K562 (cell line): Measurements from ENCODE around the gene LYPD5. TPM values are rescaled to one million over a fixed set of nuclear protein-coding genes. Genes with fewer than 3 reads are reported as not detected.

Source experiments
- ATAC-seq: fragments of 200-7000 bp; cut with Tn5 transposase; 3 replicates; pipeline ENCODE4 v1.9.1; 2020; ENCODE audit warnings: moderate library complexity
- BruUV-seq: library from RNA; stranded (reverse); fragments of 400-500 nt; replicated peaks from 2 replicates; lab custom pipeline; 2021; lab: Mats Ljungman, UMichigan
- CTCF ChIA-PET: fragments of 300-600 bp; formaldehyde crosslinking; extraction: SDS; loops from one replicate; lab custom pipeline; 2021; ENCODE audit warnings: low intra/inter-chr PET ratio; lab: Yijun Ruan, JAX
- POLR2A ChIA-PET: fragments of 300-600, 350-650 bp; sonication (Branson Sonifier 250); formaldehyde crosslinking; extraction: SDS; loops from one replicate; lab custom pipeline; 2021; ENCODE audit warnings: antibody characterized with exemption, inconsistent platforms; lab: Yijun Ruan, JAX
- DNase-seq, 4 experiments: peaks; one replicate each; pipeline versions ENCODE4 v3.0.0 to v3.0.0-alpha.2; 2011 to 2018; ENCODE audit warnings: low spot score in 3 of 4, mixed read lengths in 3 of 4; ENCODE audit errors: extremely low read depth in 1 of 4
- FAIRE-seq: peaks from 2 replicates; lab custom pipeline; 2011; peaks lifted over from hg19 to GRCh38; lab: Jason Lieb, UNC
- H2AFZ ChIP-seq: 2 replicates; pipeline ENCODE4 v1.6.0; 2011; ENCODE audit warnings: low read depth, low read length, control low read depth, inconsistent platforms
- H3K27ac ChIP-seq: fragments of 200-600 bp; 3 replicates; pipeline ENCODE4 v1.8.0; 2011; ENCODE audit warnings: low read depth, mild to moderate bottlenecking, control low read depth, inconsistent platforms, low read length, moderate library complexity, mixed read lengths; ENCODE audit errors: extremely low read depth
- H3K27me3 ChIP-seq, 2 experiments: fragments of 300-600 bp in 1 of 2; 2 replicates in 1 of 2; 3 replicates in 1 of 2; pipeline versions ENCODE4 v1.6.0 to v1.8.0; 2011; ENCODE audit warnings: inconsistent platforms in 2 of 2, low read length in 2 of 2, mild to moderate bottlenecking in 1 of 2, mixed read lengths in 1 of 2, moderate library complexity in 1 of 2; ENCODE audit not compliant: control insufficient read depth in 2 of 2, insufficient read depth in 2 of 2
- H3K36me3 ChIP-seq: fragments of 300-600 bp; 3 replicates; pipeline ENCODE4 v1.8.0; 2011; ENCODE audit warnings: mild to moderate bottlenecking, low read length, inconsistent platforms; ENCODE audit not compliant: control insufficient read depth, insufficient read depth
- H3K4me1 ChIP-seq, 2 experiments: fragments of 200-600 bp in 1 of 2; replicated peaks in 1 of 2; 2 replicates in 1 of 2; 3 replicates in 1 of 2; pipeline versions ENCODE4 v1.5.1 to v1.8.0; 2011; ENCODE audit warnings: inconsistent platforms in 2 of 2, low read length in 2 of 2, mild to moderate bottlenecking in 1 of 2, mixed read lengths in 1 of 2, moderate library complexity in 1 of 2; ENCODE audit not compliant: control insufficient read depth in 2 of 2, insufficient read depth in 2 of 2
- H3K4me2 ChIP-seq: 2 replicates; pipeline ENCODE4 v1.6.1; 2011; ENCODE audit warnings: low read length, control low read depth, inconsistent platforms, mixed read lengths; ENCODE audit not compliant: insufficient read depth
- H3K4me3 ChIP-seq: fragments of 200-600 bp; sonication (generic), shearing (Covaris generic); 2 replicates; pipeline ENCODE4 v1.5.1; 2016; ENCODE audit warnings: control low read depth, inconsistent platforms
- H3K79me2 ChIP-seq: fragments of 200-600 bp; 3 replicates; pipeline ENCODE4 v1.8.0; 2011; ENCODE audit warnings: low read length, inconsistent platforms; ENCODE audit not compliant: control insufficient read depth, insufficient read depth
- H3K9ac ChIP-seq, 2 experiments: 2 replicates each; pipeline versions ENCODE4 v1.6.0 to v1.6.1; 2011; ENCODE audit warnings: low read depth in 2 of 2, low read length in 2 of 2, control low read depth in 1 of 2, inconsistent platforms in 1 of 2, mild to moderate bottlenecking in 1 of 2, mixed read lengths in 1 of 2; ENCODE audit not compliant: insufficient read depth in 1 of 2
- H3K9me1 ChIP-seq: one replicate; pipeline ENCODE4 v1.6.0; 2011; ENCODE audit warnings: inconsistent platforms, mild to moderate bottlenecking, low read length, moderate library complexity; ENCODE audit not compliant: control insufficient read depth, insufficient read depth
- H3K9me3 ChIP-seq: replicated peaks from 2 replicates; pipeline ENCODE4 v1.5.1; 2011; ENCODE audit warnings: low read depth, low read length, inconsistent platforms; ENCODE audit not compliant: control insufficient read depth, insufficient read depth
- H4K20me1 ChIP-seq: replicated peaks from 2 replicates; pipeline ENCODE4 v1.6.1; 2011; ENCODE audit warnings: low read length, inconsistent platforms, mixed read lengths; ENCODE audit not compliant: control insufficient read depth, insufficient read depth
- ARID1B ChIP-seq: fragments of 450-650 bp; IDR thresholded peaks from 2 replicates; pipeline ENCODE4 v1.6.1; 2016; ENCODE audit warnings: antibody characterized with exemption, mild to moderate bottlenecking, inconsistent platforms
- CTCF ChIP-seq, 3 experiments: IDR thresholded peaks in 2 of 3; conservative IDR thresholded peaks in 1 of 3; 2 replicates each; pipeline ENCODE4 v1.5.1; 2011 to 2012; ENCODE audit warnings: low read length in 3 of 3, mild to moderate bottlenecking in 3 of 3, control low read depth in 2 of 3, improper control_type of control experiment in 1 of 3, inconsistent platforms in 1 of 3, low read depth in 1 of 3, mixed read lengths in 1 of 3, moderate library complexity in 1 of 3; ENCODE audit not compliant: insufficient read depth in 2 of 3
- GATAD2A ChIP-seq: fragments of 450-650 bp; IDR thresholded peaks from 2 replicates; pipeline ENCODE4 v1.6.1; 2017
- HDGF ChIP-seq: fragments of 450-650 bp; IDR thresholded peaks from 2 replicates; pipeline ENCODE4 v1.6.1; 2016
- NFRKB ChIP-seq: fragments of 450-650 bp; IDR thresholded peaks from 2 replicates; pipeline ENCODE4 v1.6.1; 2016; ENCODE audit warnings: low read depth
- RAD21 ChIP-seq, 2 experiments: fragments of 250-450 bp in 1 of 2; fragments of 450-650 bp in 1 of 2; sonication (Bioruptor Pico) in 1 of 2; formaldehyde crosslinking in 1 of 2; IDR thresholded peaks in 1 of 2; conservative IDR thresholded peaks in 1 of 2; 2 replicates each; pipeline versions ENCODE4 v1.4.0 to v1.8.0; 2020 to 2022; ENCODE audit warnings: mild to moderate bottlenecking in 2 of 2, moderate library complexity in 1 of 2
- SIX5 ChIP-seq, 2 experiments: IDR thresholded peaks; 2 replicates each; pipeline ENCODE4 v1.6.1; 2011; ENCODE audit warnings: low read length in 2 of 2, borderline replicate concordance in 1 of 2, low read depth in 1 of 2, mild to moderate bottlenecking in 1 of 2, moderate library complexity in 1 of 2; ENCODE audit not compliant: insufficient read depth in 1 of 2
- ZBTB33 ChIP-seq: sonication (generic); formaldehyde crosslinking; IDR thresholded peaks from 2 replicates; pipeline ENCODE4 v1.8.1; 2023; ENCODE audit warnings: mild to moderate bottlenecking, missing genetic modification reagents
- ZNF174 ChIP-seq: fragments of 250-450 bp; sonication (Bioruptor Pico); IDR thresholded peaks from 2 replicates; pipeline ENCODE4 v1.4.0; 2020; ENCODE audit warnings: mild to moderate bottlenecking
- ZNF764 ChIP-seq: fragments of 250-450 bp; sonication (Bioruptor Pico); IDR thresholded peaks from 2 replicates; pipeline ENCODE4 v1.4.0; 2020; ENCODE audit warnings: low read depth, mild to moderate bottlenecking, moderate library complexity
- ZSCAN29 ChIP-seq: fragments of 450-650 bp; IDR thresholded peaks from 2 replicates; pipeline ENCODE4 v1.6.1; 2017
- WGBS: fragments of 100-300 bp; shearing (Covaris generic); methylation state at CpG from one replicate; pipeline ENCODE4 v1.1.6; 2016; ENCODE audit warnings: low coverage, mixed read lengths; ENCODE audit not compliant: insufficient coverage; ENCODE audit errors: missing lambda C conversion rate; 5-methylcytosine and 5-hydroxymethylcytosine counted together
- in situ Hi-C: fragments of 300-500 bp; cut with MboI; formaldehyde crosslinking; loops from 4 replicates; pipeline ENCODE4 v1.15.0; 2018; ENCODE audit warnings: inconsistent platforms, mixed read lengths
- intact Hi-C: fragments of 100-400 bp; cut with micrococcal nuclease; formaldehyde crosslinking; loops from 2 replicates; pipeline ENCODE4 v1.14.2; 2022
- polyA plus RNA-seq, 8 experiments: library from polyadenylated mRNA; depleted of rRNA in 4 of 8; stranded (reverse) in 5 of 8; unstranded in 3 of 8; fragments of >200 nt; fragmentation: Nextera tagmentation in 2 of 8; fragmentation: Illumina TruSeq in 1 of 8; extraction: Ambion mirVana in 2 of 8; extraction: Trizol in 1 of 8; gene quantifications; 2 replicates each; pipeline versions ENCODE4 v1.2.1 to v1.2.3, GENCODE V29; 2011 to 2014; ENCODE audit warnings: inconsistent platforms in 1 of 8, missing spikeins in 1 of 8
- total RNA-seq, 7 experiments: library from RNA; depleted of rRNA in 6 of 7; stranded (reverse); fragments of >200 nt in 6 of 7; fragmentation: Illumina TruSeq in 2 of 7; extraction: Trizol in 2 of 7; gene quantifications; 2 replicates each; pipeline versions ENCODE4 v1.2.1 to v1.2.3, GENCODE V29; 2011 to 2021; ENCODE audit warnings: low replicate concordance in 1 of 7

Gene LYPD5
- total and polyA plus RNA-seq, 9 of the 15 experiments (the other 6 are each of a cell fraction or from before 2014, with no cell fraction given), result 0.03 to 0.22 (median 0.10) TPM; not detected in 3

- H3K4me2 ChIP-seq, result no peak overlapping the region
- H2AFZ ChIP-seq, result no peak overlapping the region
- ChIA-PET POLR2A (interaction anchor here (0.7 kb wide), 1 partner anchor 1197 kb away, joined by 3 read pairs; no protein-coding TSS in a partner anchor), CTCF (no interaction called here)
- no peak overlapping the region for H3K4me3 ChIP-seq
- intact Hi-C loops, result no loop called here
- H3K27me3 ChIP-seq, result no peaks in the 10 kb centered on the region
- H3K27ac ChIP-seq, result no peak overlapping the region
- ATAC-seq, result no peak
- no TSS peak for BruUV-seq
- H3K9me3 ChIP-seq, result no peaks in the 10 kb centered on the region
- in situ Hi-C loops, result no loop called here
- peak overlapping the region in 1 of 2 experiments; percentile 39; a peak in 1 of 4 replicates for H3K9ac ChIP-seq
- peaks cover 8% of the 10 kb centered on the region for H3K79me2 ChIP-seq
- H3K9me1 ChIP-seq, result peaks cover 4% of the 10 kb centered on the region
- DNase-seq, result no peak
- peaks cover 15% of the 10 kb centered on the region; the same call in 2 of the 3 replicates for H3K36me3 ChIP-seq
- FAIRE-seq, result no peak
- H4K20me1 ChIP-seq, result no peaks in the 10 kb centered on the region
- WGBS, result 77% methylated on average over 4 of the region's 4 CpGs
- TF ChIP-seq ARID1B, result no peak
- no peak for TF ChIP-seq ZNF764
- peaks cover 31 to 47% of the 10 kb centered on the region in 2 experiments for H3K4me1 ChIP-seq
Observed at GRCh38 chr19:43760941-43761340, 41.3 kb downstream of the LYPD5 start.

GRCh38 chr19:43759515-43759914 is 42.7 kb downstream of the LYPD5 start:
- Histone ChIP-seq H3K9me3 (no peaks in the 10 kb centered on the region), H4K20me1 (no peaks in the 10 kb centered on the region), H3K4me1 (peaks cover 34 to 35% of the 10 kb centered on the region in 2 experiments), H3K4me2 (peak overlapping the region; percentile 26; the same call in 1 of the 2 replicates), H3K9ac (no peak overlapping the region), H3K27me3 (no peaks in the 10 kb centered on the region), H3K9me1 (peaks cover 4% of the 10 kb centered on the region), H2AFZ (peak overlapping the region; percentile 75), H3K79me2 (peaks cover 18% of the 10 kb centered on the region), H3K36me3 (peaks cover 10% of the 10 kb centered on the region; the same call in 2 of the 3 replicates), H3K4me3 (no peak overlapping the region), H3K27ac (peak overlapping the region; percentile 61)
- FAIRE-seq (peak; percentile 70), ATAC-seq (peak; percentile 10; the same call in 1 of the 3 replicates), DNase-seq (peak in 3 of 4 experiments; percentile 33 to 58 (median 39))
- POLR2A ChIA-PET, result interaction anchor here (0.6 to 1.1 kb wide), 4 partner anchors 15 to 68 kb away, joined by 3 to 5 read pairs (median 4); partner anchors contain the start of gene ZNF283
- intact Hi-C loops, result no loop called here
- WGBS, result 18% methylated on average over 5 of the region's 5 CpGs
- in situ Hi-C loops, result no loop called here
- CTCF ChIA-PET, result no interaction called here
- BruUV-seq, result no TSS peak
- no peak for TF ChIP-seq SIX5 (IDR thresholded peaks at IDR 0.05; ENCODE audit: borderline replicate concordance in 1 of 2, insufficient read depth in 1 of 2, low read depth in 1 of 2, low read length in 2 of 2)
- TF ChIP-seq ZNF174 (CRISPR knock-in tag), result no peak
- TF ChIP-seq ZBTB33, result no peak
- TF ChIP-seq NFRKB, result no peak
- TF ChIP-seq GATAD2A, result 0 out of 2 replicates have a peak, but pooled peaks have one; percentile 32
- no peak for TF ChIP-seq HDGF
- no peak for TF ChIP-seq ZSCAN29
- TF ChIP-seq CTCF (IDR thresholded peaks at IDR 0.05 in 2 of 3, conservative IDR thresholded peaks at IDR 0.05 in 1 of 3; ENCODE audit: insufficient read depth in 2 of 3, low read depth in 1 of 3, low read length in 3 of 3), result peak; percentile 50 to 58 (median 54); a peak in 4 of 6 replicates
- peak in 1 of 2 experiments; percentile 7; a peak in 1 of 4 replicates for TF ChIP-seq RAD21 (CRISPR knock-in tag; conservative IDR thresholded peaks at IDR 0.05 in 1 of 2, IDR thresholded peaks at IDR 0.05 in 1 of 2)
